WTC11 (cell line): ENCODE data around the gene PLXNC1. TPM values are rescaled to one million over a fixed set of nuclear protein-coding genes. Genes with fewer than 3 reads are reported as not detected.

ENCODE experiments used
- ATAC-seq: fragments of 200-7000 bp; cut with Tn5 transposase; 2 replicates; pipeline ENCODE4 v1.10.0; 2021; ENCODE audit warnings: mild to moderate bottlenecking, moderate library complexity
- CTCF ChIA-PET: fragments of 300-600 bp; sonication (Branson Sonifier 250); formaldehyde crosslinking; loops from one replicate; lab custom pipeline; 2021; ENCODE audit warnings: antibody characterized with exemption; lab: Charles Lee
- POLR2A ChIA-PET: fragments of 350-600 bp; sonication (Branson Sonifier 250); formaldehyde crosslinking; loops from one replicate; lab custom pipeline; 2021; ENCODE audit warnings: antibody characterized with exemption; lab: Charles Lee
- DNase-seq: peaks from one replicate; pipeline ENCODE4 v3.0.0; 2021; ENCODE audit warnings: low spot score
- H3K27ac Mint-ChIP-seq: 2 replicates; pipeline ENCODE4 v1.8.0; 2021; ENCODE audit warnings: mixed read lengths
- H3K27me3 Mint-ChIP-seq: 2 replicates; pipeline ENCODE4 v1.8.0; 2021; ENCODE audit warnings: low read depth, mild to moderate bottlenecking, moderate library complexity, mixed read lengths
- H3K36me3 Mint-ChIP-seq: 2 replicates; pipeline ENCODE4 v1.8.0; 2021; ENCODE audit warnings: mixed read lengths
- H3K4me1 Mint-ChIP-seq: 2 replicates; pipeline ENCODE4 v1.8.0; 2022; ENCODE audit warnings: mixed read lengths
- H3K4me3 Mint-ChIP-seq: 2 replicates; pipeline ENCODE4 v1.8.0; 2021; ENCODE audit warnings: mild to moderate bottlenecking, moderate library complexity, mixed read lengths
- H3K9me3 Mint-ChIP-seq: 2 replicates; pipeline ENCODE4 v1.8.0; 2021; ENCODE audit warnings: mixed read lengths
- EMX1 ChIP-seq: fragments of 250-450 bp; sonication (Bioruptor Pico); IDR thresholded peaks from 2 replicates; pipeline ENCODE4 v1.8.0; 2021; ENCODE audit warnings: mild to moderate bottlenecking
- FOXJ3 ChIP-seq: sonication (generic); formaldehyde crosslinking; IDR thresholded peaks from 2 replicates; pipeline ENCODE4 v1.9.0; 2021; ENCODE audit warnings: missing genetic modification reagents, mild to moderate bottlenecking, borderline replicate concordance
- GABPB1 ChIP-seq: sonication (generic); formaldehyde crosslinking; IDR thresholded peaks from 2 replicates; pipeline ENCODE4 v1.8.1; 2023; ENCODE audit warnings: mild to moderate bottlenecking, missing genetic modification reagents
- GRHL2 ChIP-seq: fragments of 250-450 bp; sonication (Bioruptor Pico); IDR thresholded peaks from 2 replicates; pipeline ENCODE4 v1.8.0; 2022; ENCODE audit warnings: mild to moderate bottlenecking, moderate library complexity; ENCODE audit not compliant: insufficient replicate concordance, severe bottlenecking
- HMGA2 ChIP-seq: fragments of 250-450 bp; sonication (Bioruptor Pico); IDR thresholded peaks from 2 replicates; pipeline ENCODE4 v1.4.0; 2021; ENCODE audit warnings: mild to moderate bottlenecking, moderate library complexity
- IRF2 ChIP-seq: sonication (generic); formaldehyde crosslinking; IDR thresholded peaks from 2 replicates; pipeline ENCODE4 v1.8.0; 2022; ENCODE audit warnings: low read depth, missing genetic modification reagents, borderline replicate concordance
- MYBL2 ChIP-seq: sonication (generic); formaldehyde crosslinking; IDR thresholded peaks from 2 replicates; pipeline ENCODE4 v1.8.1; 2023; ENCODE audit warnings: mild to moderate bottlenecking, moderate library complexity, missing genetic modification reagents
- TEAD1 ChIP-seq: sonication (generic); formaldehyde crosslinking; IDR thresholded peaks from 2 replicates; pipeline ENCODE4 v1.8.0; 2022; ENCODE audit warnings: mild to moderate bottlenecking, missing genetic modification reagents
- TP53 ChIP-seq: sonication (generic); formaldehyde crosslinking; IDR thresholded peaks from 2 replicates; pipeline ENCODE4 v1.8.1; 2023; ENCODE audit warnings: mild to moderate bottlenecking, missing genetic modification reagents
- ZNF121 ChIP-seq: sonication (generic); formaldehyde crosslinking; IDR thresholded peaks from 2 replicates; pipeline ENCODE4 v1.8.0; 2023; ENCODE audit warnings: missing genetic modification reagents
- ZNF138 ChIP-seq: sonication (generic); formaldehyde crosslinking; conservative IDR thresholded peaks from 2 replicates; pipeline ENCODE4 v1.8.1; 2022; ENCODE audit warnings: mild to moderate bottlenecking, moderate library complexity, missing genetic modification reagents
- ZNF232 ChIP-seq: sonication (generic); formaldehyde crosslinking; IDR thresholded peaks from 2 replicates; pipeline ENCODE4 v1.8.0; 2022; ENCODE audit warnings: mild to moderate bottlenecking, missing genetic modification reagents
- total RNA-seq: library from RNA; stranded (reverse); gene quantifications from 3 replicates; pipeline ENCODE4 v1.2.3, GENCODE V29; 2021
- TF ChIP-seq, protein P1 (sequence below): sonication (generic); formaldehyde crosslinking; IDR thresholded peaks from 2 replicates; pipeline ENCODE4 v1.8.1; 2023; ENCODE audit warnings: mild to moderate bottlenecking, missing genetic modification reagents
- TF ChIP-seq, protein P2 (sequence below): fragments of 250-450 bp; sonication (Bioruptor Pico); IDR thresholded peaks from 2 replicates; pipeline ENCODE4 v1.9.0; 2021; ENCODE audit warnings: mild to moderate bottlenecking, borderline replicate concordance
- TF ChIP-seq, protein P3 (sequence below): sonication (generic); formaldehyde crosslinking; IDR thresholded peaks from 2 replicates; pipeline ENCODE4 v1.8.1; 2022; ENCODE audit warnings: mild to moderate bottlenecking, missing genetic modification reagents, moderate library complexity, borderline replicate concordance
- TF ChIP-seq, protein P4 (sequence below): sonication (generic); formaldehyde crosslinking; IDR thresholded peaks from 2 replicates; pipeline ENCODE4 v1.8.0; 2022; ENCODE audit warnings: mild to moderate bottlenecking, missing genetic modification reagents
- TF ChIP-seq, protein P5 (sequence below): fragments of 250-450 bp; sonication (Bioruptor Pico); IDR thresholded peaks from 2 replicates; pipeline ENCODE4 v1.9.0; 2021; ENCODE audit warnings: moderate library complexity, mild to moderate bottlenecking, inconsistent platforms, borderline replicate concordance
- TF ChIP-seq, protein P6 (sequence below): sonication (generic); formaldehyde crosslinking; IDR thresholded peaks from 2 replicates; pipeline ENCODE4 v1.8.0; 2023; ENCODE audit warnings: missing genetic modification reagents
- TF ChIP-seq, protein P7 (sequence below): fragments of 250-450 bp; sonication (Bioruptor Pico); IDR thresholded peaks from 2 replicates; pipeline ENCODE4 v1.8.0; 2021; ENCODE audit warnings: mild to moderate bottlenecking

Gene PLXNC1
- total RNA-seq, 1 experiment from 2014 or later: 3.1 TPM

DNA sequence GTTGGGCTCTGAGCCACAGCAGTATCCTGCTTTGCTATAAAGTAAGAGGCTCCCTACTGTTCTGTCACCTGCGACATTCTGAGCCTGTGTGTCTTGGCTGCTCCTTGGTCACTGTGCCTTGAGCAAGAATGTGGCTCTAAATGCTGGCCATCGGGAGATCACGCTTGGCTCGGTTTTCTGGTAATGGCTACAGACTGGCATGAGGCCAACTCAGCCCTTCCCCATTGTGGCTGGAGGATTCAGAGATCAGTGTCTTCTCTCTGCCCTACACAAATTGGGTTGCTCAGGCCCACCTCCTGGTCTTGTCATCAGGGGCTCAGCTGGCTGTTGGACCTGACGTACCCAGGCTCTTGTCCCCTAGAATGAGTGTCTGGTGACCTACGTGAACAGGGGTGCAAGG lies 94.5 kb downstream of the PLXNC1 start (continued):
- TF ChIP-seq IRF2 (no peak), FOXJ3 (CRISPR knock-in tag) (no peak), TEAD1 (CRISPR knock-in tag) (no peak), TP53 (CRISPR knock-in tag) (no peak), GRHL2 (no peak)
- TF ChIP-seq, protein P1, sequence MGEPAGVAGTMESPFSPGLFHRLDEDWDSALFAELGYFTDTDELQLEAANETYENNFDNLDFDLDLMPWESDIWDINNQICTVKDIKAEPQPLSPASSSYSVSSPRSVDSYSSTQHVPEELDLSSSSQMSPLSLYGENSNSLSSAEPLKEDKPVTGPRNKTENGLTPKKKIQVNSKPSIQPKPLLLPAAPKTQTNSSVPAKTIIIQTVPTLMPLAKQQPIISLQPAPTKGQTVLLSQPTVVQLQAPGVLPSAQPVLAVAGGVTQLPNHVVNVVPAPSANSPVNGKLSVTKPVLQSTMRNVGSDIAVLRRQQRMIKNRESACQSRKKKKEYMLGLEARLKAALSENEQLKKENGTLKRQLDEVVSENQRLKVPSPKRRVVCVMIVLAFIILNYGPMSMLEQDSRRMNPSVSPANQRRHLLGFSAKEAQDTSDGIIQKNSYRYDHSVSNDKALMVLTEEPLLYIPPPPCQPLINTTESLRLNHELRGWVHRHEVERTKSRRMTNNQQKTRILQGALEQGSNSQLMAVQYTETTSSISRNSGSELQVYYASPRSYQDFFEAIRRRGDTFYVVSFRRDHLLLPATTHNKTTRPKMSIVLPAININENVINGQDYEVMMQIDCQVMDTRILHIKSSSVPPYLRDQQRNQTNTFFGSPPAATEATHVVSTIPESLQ (CRISPR knock-in tag): no peak

DNA sequence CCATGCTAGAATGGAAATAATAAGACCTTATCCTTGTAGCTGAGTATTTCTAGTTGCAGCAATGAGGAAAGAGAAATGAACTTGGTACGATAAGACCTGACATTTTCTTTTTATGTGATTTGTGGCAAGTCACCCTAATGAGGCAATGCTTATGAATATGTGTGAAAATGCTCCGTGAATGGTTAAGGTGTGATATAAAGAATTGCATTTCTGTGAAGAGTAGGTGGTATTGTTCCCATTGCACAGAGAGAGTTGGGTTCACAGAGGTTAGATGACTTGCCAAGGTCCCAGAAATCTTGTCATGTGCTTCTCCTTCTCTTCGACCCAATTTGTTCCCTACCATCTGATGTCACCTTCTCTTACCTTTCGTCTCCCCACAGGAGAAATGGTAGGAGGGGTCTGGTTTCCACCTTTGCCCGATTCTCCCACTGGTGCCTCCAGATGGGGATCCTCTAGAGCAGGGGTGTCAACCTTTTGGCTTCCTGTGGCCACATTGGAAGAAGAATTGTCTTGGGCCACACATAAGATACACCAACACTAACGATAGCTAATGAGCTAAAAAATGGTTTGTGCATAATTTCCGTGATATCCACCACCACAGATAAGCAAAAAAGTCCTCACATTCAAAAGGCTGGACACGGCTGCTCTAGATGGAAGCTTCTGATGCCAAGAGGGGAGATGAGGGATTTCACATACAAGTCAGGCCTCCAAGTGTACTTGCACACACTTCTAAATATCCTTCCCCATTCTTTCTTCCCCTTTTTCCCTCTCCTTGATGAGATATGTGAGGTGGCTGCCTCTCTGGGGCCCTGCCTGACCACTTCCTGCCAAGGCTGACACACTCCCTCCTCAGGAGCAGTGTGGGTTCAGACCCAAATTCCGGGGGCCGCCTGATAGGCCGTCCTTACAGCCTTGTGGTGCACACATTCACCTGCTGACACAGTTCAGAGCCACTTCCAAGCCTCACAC lies 96.1 kb downstream of the PLXNC1 start:
- Mint-ChIP-seq H3K4me3 (no peak overlapping the region), H3K27ac (no peak overlapping the region)
- ATAC-seq: no peak
- POLR2A ChIA-PET: no interaction called here
- TF ChIP-seq, protein P2, sequence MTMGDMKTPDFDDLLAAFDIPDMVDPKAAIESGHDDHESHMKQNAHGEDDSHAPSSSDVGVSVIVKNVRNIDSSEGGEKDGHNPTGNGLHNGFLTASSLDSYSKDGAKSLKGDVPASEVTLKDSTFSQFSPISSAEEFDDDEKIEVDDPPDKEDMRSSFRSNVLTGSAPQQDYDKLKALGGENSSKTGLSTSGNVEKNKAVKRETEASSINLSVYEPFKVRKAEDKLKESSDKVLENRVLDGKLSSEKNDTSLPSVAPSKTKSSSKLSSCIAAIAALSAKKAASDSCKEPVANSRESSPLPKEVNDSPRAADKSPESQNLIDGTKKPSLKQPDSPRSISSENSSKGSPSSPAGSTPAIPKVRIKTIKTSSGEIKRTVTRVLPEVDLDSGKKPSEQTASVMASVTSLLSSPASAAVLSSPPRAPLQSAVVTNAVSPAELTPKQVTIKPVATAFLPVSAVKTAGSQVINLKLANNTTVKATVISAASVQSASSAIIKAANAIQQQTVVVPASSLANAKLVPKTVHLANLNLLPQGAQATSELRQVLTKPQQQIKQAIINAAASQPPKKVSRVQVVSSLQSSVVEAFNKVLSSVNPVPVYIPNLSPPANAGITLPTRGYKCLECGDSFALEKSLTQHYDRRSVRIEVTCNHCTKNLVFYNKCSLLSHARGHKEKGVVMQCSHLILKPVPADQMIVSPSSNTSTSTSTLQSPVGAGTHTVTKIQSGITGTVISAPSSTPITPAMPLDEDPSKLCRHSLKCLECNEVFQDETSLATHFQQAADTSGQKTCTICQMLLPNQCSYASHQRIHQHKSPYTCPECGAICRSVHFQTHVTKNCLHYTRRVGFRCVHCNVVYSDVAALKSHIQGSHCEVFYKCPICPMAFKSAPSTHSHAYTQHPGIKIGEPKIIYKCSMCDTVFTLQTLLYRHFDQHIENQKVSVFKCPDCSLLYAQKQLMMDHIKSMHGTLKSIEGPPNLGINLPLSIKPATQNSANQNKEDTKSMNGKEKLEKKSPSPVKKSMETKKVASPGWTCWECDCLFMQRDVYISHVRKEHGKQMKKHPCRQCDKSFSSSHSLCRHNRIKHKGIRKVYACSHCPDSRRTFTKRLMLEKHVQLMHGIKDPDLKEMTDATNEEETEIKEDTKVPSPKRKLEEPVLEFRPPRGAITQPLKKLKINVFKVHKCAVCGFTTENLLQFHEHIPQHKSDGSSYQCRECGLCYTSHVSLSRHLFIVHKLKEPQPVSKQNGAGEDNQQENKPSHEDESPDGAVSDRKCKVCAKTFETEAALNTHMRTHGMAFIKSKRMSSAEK (CRISPR knock-in tag): no peak
- TF ChIP-seq, all 79 proteins: peak for 0
- Mint-ChIP-seq H3K27me3 (no peaks in the 10 kb centered on the region), H3K9me3 (no peaks in the 10 kb centered on the region), H3K36me3 (no peaks in the 10 kb centered on the region), H3K4me1 (peaks cover 16% of the 10 kb centered on the region)
- no peak for DNase-seq
- CTCF ChIA-PET: no interaction called here

DNA sequence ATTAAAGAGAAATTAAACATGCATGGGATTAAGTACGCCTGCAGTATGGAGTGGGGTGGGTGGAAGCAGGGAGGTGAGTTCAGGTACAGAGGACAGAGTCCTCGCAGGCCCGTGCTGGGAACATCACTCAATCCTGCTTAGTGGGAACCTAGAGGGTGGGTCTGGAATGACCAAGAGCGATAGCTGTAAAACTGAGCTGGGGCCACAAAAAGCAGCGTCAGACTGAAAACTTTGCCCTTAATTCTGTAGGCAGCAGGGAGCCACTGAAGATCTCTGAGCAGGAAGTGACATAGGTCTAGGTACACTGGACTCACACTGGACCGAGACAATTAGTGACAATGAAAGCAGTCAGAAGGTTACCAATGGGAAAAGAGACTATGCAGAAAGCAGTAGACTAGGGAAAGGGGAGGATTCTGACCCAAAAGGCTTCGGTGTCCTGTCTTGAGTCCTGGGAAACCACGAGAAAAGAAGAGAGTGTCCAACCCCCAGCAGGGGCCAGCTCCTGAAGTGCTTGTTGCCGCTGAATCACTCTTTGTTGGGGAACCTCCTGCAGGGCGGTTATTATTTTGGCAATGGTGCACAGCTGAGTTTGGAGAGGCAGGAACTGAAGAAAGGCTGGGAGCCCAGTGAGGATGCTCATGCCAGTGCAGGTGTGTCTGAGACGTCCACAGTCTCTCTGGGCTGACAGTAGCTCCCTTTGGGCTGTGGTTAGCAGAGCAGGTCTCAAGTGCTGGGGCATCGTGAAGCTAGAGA lies 97.4 kb downstream of the PLXNC1 start:
- H3K27ac Mint-ChIP-seq: no peak overlapping the region
- POLR2A ChIA-PET: no interaction called here
- TF ChIP-seq, protein P3, sequence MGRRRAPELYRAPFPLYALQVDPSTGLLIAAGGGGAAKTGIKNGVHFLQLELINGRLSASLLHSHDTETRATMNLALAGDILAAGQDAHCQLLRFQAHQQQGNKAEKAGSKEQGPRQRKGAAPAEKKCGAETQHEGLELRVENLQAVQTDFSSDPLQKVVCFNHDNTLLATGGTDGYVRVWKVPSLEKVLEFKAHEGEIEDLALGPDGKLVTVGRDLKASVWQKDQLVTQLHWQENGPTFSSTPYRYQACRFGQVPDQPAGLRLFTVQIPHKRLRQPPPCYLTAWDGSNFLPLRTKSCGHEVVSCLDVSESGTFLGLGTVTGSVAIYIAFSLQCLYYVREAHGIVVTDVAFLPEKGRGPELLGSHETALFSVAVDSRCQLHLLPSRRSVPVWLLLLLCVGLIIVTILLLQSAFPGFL (CRISPR knock-in tag): no peak
- TF ChIP-seq ZNF232: no peak
- TF ChIP-seq ZNF121 (CRISPR knock-in tag): no peak
- no peak for TF ChIP-seq GABPB1 (CRISPR knock-in tag)
- TF ChIP-seq, protein P4, sequence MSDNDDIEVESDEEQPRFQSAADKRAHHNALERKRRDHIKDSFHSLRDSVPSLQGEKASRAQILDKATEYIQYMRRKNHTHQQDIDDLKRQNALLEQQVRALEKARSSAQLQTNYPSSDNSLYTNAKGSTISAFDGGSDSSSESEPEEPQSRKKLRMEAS (CRISPR knock-in tag): no peak
- TF ChIP-seq, protein P5, sequence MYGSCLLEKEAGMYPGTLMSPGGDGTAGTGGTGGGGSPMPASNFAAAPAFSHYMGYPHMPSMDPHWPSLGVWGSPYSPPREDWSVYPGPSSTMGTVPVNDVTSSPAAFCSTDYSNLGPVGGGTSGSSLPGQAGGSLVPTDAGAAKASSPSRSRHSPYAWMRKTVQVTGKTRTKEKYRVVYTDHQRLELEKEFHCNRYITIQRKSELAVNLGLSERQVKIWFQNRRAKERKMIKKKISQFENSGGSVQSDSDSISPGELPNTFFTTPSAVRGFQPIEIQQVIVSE (CRISPR knock-in tag): no peak
- no peak for TF ChIP-seq ZNF138 (CRISPR knock-in tag)
- TF ChIP-seq, protein P6, sequence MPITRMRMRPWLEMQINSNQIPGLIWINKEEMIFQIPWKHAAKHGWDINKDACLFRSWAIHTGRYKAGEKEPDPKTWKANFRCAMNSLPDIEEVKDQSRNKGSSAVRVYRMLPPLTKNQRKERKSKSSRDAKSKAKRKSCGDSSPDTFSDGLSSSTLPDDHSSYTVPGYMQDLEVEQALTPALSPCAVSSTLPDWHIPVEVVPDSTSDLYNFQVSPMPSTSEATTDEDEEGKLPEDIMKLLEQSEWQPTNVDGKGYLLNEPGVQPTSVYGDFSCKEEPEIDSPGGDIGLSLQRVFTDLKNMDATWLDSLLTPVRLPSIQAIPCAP (CRISPR knock-in tag): no peak
- TF ChIP-seq, protein P7, sequence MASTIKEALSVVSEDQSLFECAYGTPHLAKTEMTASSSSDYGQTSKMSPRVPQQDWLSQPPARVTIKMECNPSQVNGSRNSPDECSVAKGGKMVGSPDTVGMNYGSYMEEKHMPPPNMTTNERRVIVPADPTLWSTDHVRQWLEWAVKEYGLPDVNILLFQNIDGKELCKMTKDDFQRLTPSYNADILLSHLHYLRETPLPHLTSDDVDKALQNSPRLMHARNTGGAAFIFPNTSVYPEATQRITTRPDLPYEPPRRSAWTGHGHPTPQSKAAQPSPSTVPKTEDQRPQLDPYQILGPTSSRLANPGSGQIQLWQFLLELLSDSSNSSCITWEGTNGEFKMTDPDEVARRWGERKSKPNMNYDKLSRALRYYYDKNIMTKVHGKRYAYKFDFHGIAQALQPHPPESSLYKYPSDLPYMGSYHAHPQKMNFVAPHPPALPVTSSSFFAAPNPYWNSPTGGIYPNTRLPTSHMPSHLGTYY: no peak
- TF ChIP-seq MYBL2: no peak
- TF ChIP-seq EMX1 (CRISPR knock-in tag): no peak
- no peak for TF ChIP-seq FOXJ3 (CRISPR knock-in tag)
- no peak for TF ChIP-seq HMGA2

More for the DNA sequence above, 97.4 kb downstream of the PLXNC1 start:
- H3K27me3 Mint-ChIP-seq: no peaks in the 10 kb centered on the region
- CTCF ChIA-PET: no interaction called here
- H3K4me3 Mint-ChIP-seq: no peak overlapping the region
- ATAC-seq (peak; percentile 43; the same call in 1 of the 2 replicates), DNase-seq (no peak)
- H3K4me1 Mint-ChIP-seq: peaks cover 16% of the 10 kb centered on the region
- H3K36me3 Mint-ChIP-seq: no peaks in the 10 kb centered on the region
- no peaks in the 10 kb centered on the region for H3K9me3 Mint-ChIP-seq
